ENCODE measurements around the gene CARMIL1. TPM values are rescaled to one million over a fixed set of nuclear protein-coding genes. Genes with fewer than 3 reads are reported as not detected.

Gene CARMIL1
- total RNA-seq, 1 donor from 2014 or later: 0.77 TPM

DNA sequence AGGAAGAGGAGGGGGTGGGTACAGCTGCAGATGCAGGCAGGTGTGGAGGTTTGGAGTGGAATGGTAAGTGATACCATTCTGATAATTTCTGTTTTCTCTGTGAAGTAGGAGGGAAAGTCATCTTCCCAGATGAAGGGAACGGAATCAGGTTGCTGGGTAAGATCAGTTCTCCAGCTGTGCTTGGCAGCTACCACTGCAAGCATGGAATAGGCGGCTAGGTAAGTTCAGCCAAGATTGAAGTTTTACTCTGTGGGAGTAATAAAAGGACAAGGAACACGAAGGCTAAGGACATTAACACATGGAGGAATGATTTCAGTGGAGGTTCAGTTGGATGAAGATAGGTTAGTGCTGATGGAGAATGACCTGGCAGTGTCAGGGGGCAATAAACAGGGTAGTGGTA is 128.3 kb downstream of the CARMIL1 start:
- DNase-seq (ENCODE audit: low read depth in 2 of 2): no peak

GRCh38 chr6:25410102-25410501 is 130.9 kb downstream of the CARMIL1 start:
- no peak for DNase-seq (ENCODE audit: low read depth in 2 of 2)

- DNase-seq (ENCODE audit: low read depth in 2 of 2): no peak
These were observed 132.3 kb downstream of the CARMIL1 start for GRCh38 chr6:25411316-25411950.

GRCh38 chr6:25413207-25413905 is 134.2 kb downstream of the CARMIL1 start:
- DNase-seq (ENCODE audit: low read depth in 2 of 2): no peak

GRCh38 chr6:25414168-25414567 is 135.0 kb downstream of the CARMIL1 start:
- DNase-seq (ENCODE audit: low read depth in 2 of 2): no peak

- DNase-seq (ENCODE audit: low read depth in 2 of 2): no peak
These were observed 135.6 kb downstream of the CARMIL1 start for GRCh38 chr6:25414755-25415154.

- DNase-seq (ENCODE audit: low read depth in 2 of 2): no peak
These were observed 136.1 kb downstream of the CARMIL1 start for GRCh38 chr6:25415274-25415673.

DNA sequence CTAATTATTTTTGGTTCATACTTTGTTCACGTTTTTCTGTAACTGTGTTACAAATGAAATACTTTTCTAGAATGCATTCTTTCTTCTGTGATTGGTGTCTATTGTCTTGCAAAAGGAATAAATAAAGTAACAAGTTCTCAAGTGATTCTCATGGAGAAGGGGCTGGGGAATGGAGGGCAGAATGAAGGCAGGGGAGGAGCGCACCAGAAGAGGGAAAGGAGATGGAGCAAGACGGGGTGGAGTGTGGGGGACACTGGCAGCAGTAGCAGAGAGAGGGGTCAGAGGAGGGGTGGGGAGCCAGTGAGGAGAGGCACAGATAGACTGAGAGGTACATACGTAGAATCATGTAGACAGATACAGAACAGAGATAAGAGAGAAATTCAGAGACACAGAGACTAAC is 136.5 kb downstream of the CARMIL1 start:
- DNase-seq (ENCODE audit: low read depth in 2 of 2): no peak

GRCh38 chr6:25417046-25417605 is 138.0 kb downstream of the CARMIL1 start:
- DNase-seq (ENCODE audit: low read depth in 2 of 2): no peak

GRCh38 chr6:25418454-25419052 is 139.4 kb downstream of the CARMIL1 start:
- DNase-seq (ENCODE audit: low read depth in 2 of 2): no peak

- no peak for DNase-seq (ENCODE audit: low read depth in 2 of 2)
These were observed 140.7 kb downstream of the CARMIL1 start for GRCh38 chr6:25419879-25420278.

- DNase-seq (ENCODE audit: low read depth in 2 of 2): no peak
These were observed 144.2 kb downstream of the CARMIL1 start for GRCh38 chr6:25423358-25423757.

- DNase-seq (ENCODE audit: low read depth in 2 of 2): no peak
These were observed 145.1 kb downstream of the CARMIL1 start for GRCh38 chr6:25424303-25424702.

GRCh38 chr6:25427549-25427948 is 148.4 kb downstream of the CARMIL1 start:
- DNase-seq (ENCODE audit: low read depth in 2 of 2): no peak

DNA sequence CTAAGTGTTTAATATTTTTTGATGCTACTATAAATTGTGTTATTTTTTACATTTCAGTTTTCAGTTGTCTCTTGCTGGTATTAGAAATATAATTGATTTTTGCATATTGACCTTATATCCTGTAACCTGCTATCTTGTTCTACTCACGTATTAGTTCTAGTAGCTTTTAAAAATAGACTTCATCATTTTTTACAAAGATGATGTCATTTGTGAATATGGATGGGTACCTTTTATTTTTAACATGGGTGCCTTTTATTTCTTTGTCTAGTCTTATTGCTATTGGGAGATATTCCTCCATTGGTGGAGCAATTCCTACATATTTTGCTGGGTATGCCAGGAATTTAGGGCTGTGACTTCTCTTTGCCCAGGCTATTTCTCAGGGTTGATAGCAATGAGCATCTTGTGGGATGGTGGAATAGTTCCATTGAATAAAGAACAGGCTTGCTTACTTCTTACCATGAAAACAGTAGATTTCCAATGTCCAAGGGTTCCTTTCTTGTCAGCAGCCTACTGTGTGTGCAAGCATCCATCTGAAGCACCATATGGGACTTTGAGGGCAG is 149.7 kb downstream of the CARMIL1 start:
- DNase-seq (ENCODE audit: low read depth in 2 of 2): no peak

GRCh38 chr6:25431306-25431974 is 152.3 kb downstream of the CARMIL1 start:
- no peak for DNase-seq (ENCODE audit: low read depth in 2 of 2)

GRCh38 chr6:25431975-25432307 is 152.8 kb downstream of the CARMIL1 start:
- no peak for DNase-seq (ENCODE audit: low read depth in 2 of 2)

DNA sequence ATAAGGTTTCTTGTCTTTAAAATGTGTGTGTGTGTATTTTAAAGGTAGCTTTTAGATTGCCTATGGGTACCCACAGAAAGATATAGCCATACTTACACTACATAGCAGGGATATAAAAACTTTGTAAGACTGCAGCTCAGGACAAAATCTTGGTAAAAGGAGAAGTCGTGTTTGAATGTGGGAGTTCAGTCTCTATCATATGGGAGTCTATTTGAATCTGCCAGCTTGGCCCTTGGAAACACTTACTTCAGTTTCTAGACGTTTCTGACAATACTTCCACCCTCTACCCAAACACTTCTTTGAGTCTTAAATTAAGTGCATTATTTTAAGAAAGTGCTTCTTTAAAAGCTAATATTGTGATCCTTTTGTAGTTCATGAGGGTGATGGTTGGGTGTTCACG is 155.7 kb downstream of the CARMIL1 start:
- no peak for DNase-seq (ENCODE audit: low read depth in 2 of 2)

- no peak for DNase-seq (ENCODE audit: low read depth in 2 of 2)
These were observed 156.3 kb downstream of the CARMIL1 start for GRCh38 chr6:25435416-25435985.

DNA sequence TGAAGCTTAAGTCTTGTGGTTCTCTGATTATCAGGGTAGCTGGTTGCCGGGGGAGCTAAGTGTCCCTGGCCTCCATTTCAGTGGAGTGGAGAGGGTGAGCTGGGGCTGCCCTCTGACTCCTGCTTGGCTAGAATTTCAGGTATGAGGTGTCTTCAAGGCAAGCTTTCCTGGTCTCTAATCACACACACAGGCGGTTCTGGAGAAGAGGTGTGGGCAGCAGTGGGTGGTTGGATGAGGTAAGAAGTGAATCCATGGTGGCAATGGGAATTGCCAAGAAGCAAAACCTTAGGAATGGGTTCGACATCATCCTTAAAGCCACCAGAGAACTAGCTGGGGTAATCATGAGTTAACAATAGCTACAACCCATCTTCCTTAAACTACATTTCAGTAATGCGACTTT is 157.6 kb downstream of the CARMIL1 start:
- DNase-seq (ENCODE audit: low read depth in 2 of 2): no peak

DNA sequence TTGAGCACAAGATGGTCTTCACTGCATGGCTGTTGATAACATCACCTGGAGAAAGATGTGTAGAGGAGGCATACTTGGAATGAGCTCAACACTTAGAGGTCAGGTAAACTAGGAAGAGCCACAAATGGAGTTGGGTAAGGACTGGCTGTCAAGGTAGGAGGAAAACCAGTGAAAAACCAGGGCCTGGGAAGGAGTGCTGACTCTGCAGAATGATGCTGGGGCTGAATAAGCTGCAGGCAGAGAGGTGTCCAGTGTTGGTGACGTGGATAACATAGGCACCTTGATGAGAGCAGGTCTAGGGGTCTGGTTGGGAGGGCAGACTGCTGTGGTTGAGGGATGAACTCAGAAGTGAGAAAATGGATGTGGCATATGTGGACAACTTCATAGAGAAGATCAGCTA is 160.2 kb downstream of the CARMIL1 start:
- no peak for DNase-seq (ENCODE audit: low read depth in 2 of 2)

Measured in dermis microvascular lymphatic vessel endothelial cell (primary cell).